ENCODE data around the gene R3HDM4. TPM values are rescaled to one million over a fixed set of nuclear protein-coding genes. Genes with fewer than 3 reads are reported as not detected.

The R3HDM4 gene
- total and polyA plus RNA-seq, 10 of the 15 experiments (the other 5 are each of a cell fraction or from before 2014, with no cell fraction given) = 1.3 to 65.8 (median 27.7) TPM

- RAD21 ChIA-PET (ENCODE audit: unreplicated experiment) = no interaction called here
- Histone ChIP-seq H3K9ac (ENCODE audit: control insufficient read depth, insufficient read depth, low read length) (no peak overlapping the region), H3K36me3 (ENCODE audit: control insufficient read depth in 2 of 2, insufficient read depth in 2 of 2, low read length in 1 of 2) (no peaks in the 10 kb centered on the region), H3K27ac (ENCODE audit: control insufficient read depth, insufficient read depth) (no peak overlapping the region), H4K20me1 (ENCODE audit: control insufficient read depth, insufficient read depth) (no peaks in the 10 kb centered on the region), H2AFZ (ENCODE audit: control insufficient read depth, low read depth, low read length) (no peak overlapping the region), H3K4me2 (ENCODE audit: control insufficient read depth, insufficient read depth) (no peak overlapping the region), H3K79me2 (ENCODE audit: control insufficient read depth, insufficient read depth, low read length) (no peaks in the 10 kb centered on the region), H3K4me3 (no peak overlapping the region), H3K9me3 (replicated peaks; ENCODE audit: control insufficient read depth, insufficient read depth, low read length) (no peaks in the 10 kb centered on the region), H3K27me3 (replicated peaks in 1 of 2; ENCODE audit: control insufficient read depth in 2 of 2, insufficient read depth in 2 of 2, low read length in 1 of 2) (no peaks in the 10 kb centered on the region; a peak in 1 of 4 replicates), H3K4me1 (ENCODE audit: control insufficient read depth, insufficient read depth, low read length) (no peaks in the 10 kb centered on the region)
- POLR2A ChIA-PET = no interaction called here
- in situ Hi-C loops (cut with MboI) (loop anchor here (5.0 kb wide), 2 partner anchors 67 to 132 kb away; no protein-coding TSS in a partner anchor), intact Hi-C loops (cut with micrococcal nuclease; ENCODE audit: unreplicated experiment) (no loop called here)
- WGBS (ENCODE audit: insufficient coverage, insufficient replicate concordance, low lambda C conversion rate, missing lambda C conversion rate) = 70% methylated on average over 12 of the region's 12 CpGs
- DNase-seq (ENCODE audit: low read depth, low spot score) = no peak
- FAIRE-seq = no peak
- ATAC-seq = no peak
- CTCF ChIA-PET = interaction anchor here (0.7 to 2.2 kb wide), 2 partner anchors 9 to 129 kb away, joined by 3 to 8 read pairs; partner anchors contain the start of gene WDR18
- SMC1A ChIA-PET (ENCODE audit: uncharacterized antibody, unreplicated experiment) = interaction anchor here (0.9 kb wide), 1 partner anchor 129 kb away, joined by 3 read pairs; the partner anchor contains the start of gene WDR18
- no peak for TF ChIP-seq SUZ12 (IDR thresholded peaks at IDR 0.05; ENCODE audit: unreplicated experiment)
- no peak for TF ChIP-seq SP1 (IDR thresholded peaks at IDR 0.05; ENCODE audit: low read depth, low read length)
- TF ChIP-seq KDM1A (IDR thresholded peaks at IDR 0.05; ENCODE audit: borderline replicate concordance) = no peak
- TF ChIP-seq SRF (IDR thresholded peaks at IDR 0.05; ENCODE audit: low read depth in 2 of 2, low read length in 2 of 2) = no peak
- TF ChIP-seq EP300 (IDR thresholded peaks at IDR 0.05; ENCODE audit: borderline replicate concordance in 1 of 2, control insufficient read depth in 1 of 2, low read depth in 2 of 2, low read length in 2 of 2) = no peak
- no peak for TF ChIP-seq SREBF2 (IDR thresholded peaks at IDR 0.05; ENCODE audit: low read length)
- no peak for TF ChIP-seq MYB (IDR thresholded peaks at IDR 0.05; ENCODE audit: borderline replicate concordance, low read depth, low read length)
- TF ChIP-seq HDAC6 (IDR thresholded peaks at IDR 0.05; ENCODE audit: unreplicated experiment) = no peak
- no peak for TF ChIP-seq BRCA1 (IDR thresholded peaks at IDR 0.05; ENCODE audit: low read depth, low read length)
- no peak for TF ChIP-seq RCOR1 (conservative IDR thresholded peaks at IDR 0.05; ENCODE audit: low read depth, low read length)
- no peak for TF ChIP-seq DPF2 (IDR thresholded peaks at IDR 0.05)
- no peak for TF ChIP-seq ZNF24 (IDR thresholded peaks at IDR 0.05)
- TF ChIP-seq HSF1 (IDR thresholded peaks at IDR 0.05; ENCODE audit: low read depth, low read length) = no peak
- no peak for TF ChIP-seq ZBTB40 (IDR thresholded peaks at IDR 0.05; ENCODE audit: borderline replicate concordance)
- TF ChIP-seq RFX5 (IDR thresholded peaks at IDR 0.05; ENCODE audit: low read depth, low read length) = no peak
- BruUV-seq (replicated peaks) = no TSS peak
Measured at GRCh38 chr19:855142-855541, 57.9 kb downstream of the R3HDM4 start.

All from GM12878 (cell line).